Activated CD8-positive, alpha-beta memory T cell treated with anti-CD3 and anti-CD28 coated beads for 36 hours (primary cell): ENCODE results near the gene PLA2G4E. TPM values are rescaled to one million over a fixed set of nuclear protein-coding genes. Genes with fewer than 3 reads are reported as not detected.

Source experiments
- CTCF ChIA-PET: fragments of 350-600 bp; sonication (Branson Sonifier 250); formaldehyde crosslinking; loops from one replicate; lab custom pipeline; 2021; ENCODE audit warnings: antibody characterized with exemption; lab: Charles Lee
- POLR2A ChIA-PET: fragments of 350-600 bp; sonication (Branson Sonifier 250); formaldehyde crosslinking; loops from one replicate; lab custom pipeline; 2021; ENCODE audit warnings: antibody characterized with exemption; lab: Charles Lee
- total RNA-seq, 2 experiments: library from RNA; stranded (reverse); gene quantifications; one replicate each; pipeline ENCODE4 v1.2.3, GENCODE V29; 2021

PLA2G4E gene, protein sequence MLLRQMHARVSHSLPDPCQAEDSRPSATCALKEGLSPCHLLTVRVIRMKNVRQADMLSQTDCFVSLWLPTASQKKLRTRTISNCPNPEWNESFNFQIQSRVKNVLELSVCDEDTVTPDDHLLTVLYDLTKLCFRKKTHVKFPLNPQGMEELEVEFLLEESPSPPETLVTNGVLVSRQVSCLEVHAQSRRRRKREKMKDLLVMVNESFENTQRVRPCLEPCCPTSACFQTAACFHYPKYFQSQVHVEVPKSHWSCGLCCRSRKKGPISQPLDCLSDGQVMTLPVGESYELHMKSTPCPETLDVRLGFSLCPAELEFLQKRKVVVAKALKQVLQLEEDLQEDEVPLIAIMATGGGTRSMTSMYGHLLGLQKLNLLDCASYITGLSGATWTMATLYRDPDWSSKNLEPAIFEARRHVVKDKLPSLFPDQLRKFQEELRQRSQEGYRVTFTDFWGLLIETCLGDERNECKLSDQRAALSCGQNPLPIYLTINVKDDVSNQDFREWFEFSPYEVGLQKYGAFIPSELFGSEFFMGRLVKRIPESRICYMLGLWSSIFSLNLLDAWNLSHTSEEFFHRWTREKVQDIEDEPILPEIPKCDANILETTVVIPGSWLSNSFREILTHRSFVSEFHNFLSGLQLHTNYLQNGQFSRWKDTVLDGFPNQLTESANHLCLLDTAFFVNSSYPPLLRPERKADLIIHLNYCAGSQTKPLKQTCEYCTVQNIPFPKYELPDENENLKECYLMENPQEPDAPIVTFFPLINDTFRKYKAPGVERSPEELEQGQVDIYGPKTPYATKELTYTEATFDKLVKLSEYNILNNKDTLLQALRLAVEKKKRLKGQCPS
- total RNA-seq, result not detected

DNA sequence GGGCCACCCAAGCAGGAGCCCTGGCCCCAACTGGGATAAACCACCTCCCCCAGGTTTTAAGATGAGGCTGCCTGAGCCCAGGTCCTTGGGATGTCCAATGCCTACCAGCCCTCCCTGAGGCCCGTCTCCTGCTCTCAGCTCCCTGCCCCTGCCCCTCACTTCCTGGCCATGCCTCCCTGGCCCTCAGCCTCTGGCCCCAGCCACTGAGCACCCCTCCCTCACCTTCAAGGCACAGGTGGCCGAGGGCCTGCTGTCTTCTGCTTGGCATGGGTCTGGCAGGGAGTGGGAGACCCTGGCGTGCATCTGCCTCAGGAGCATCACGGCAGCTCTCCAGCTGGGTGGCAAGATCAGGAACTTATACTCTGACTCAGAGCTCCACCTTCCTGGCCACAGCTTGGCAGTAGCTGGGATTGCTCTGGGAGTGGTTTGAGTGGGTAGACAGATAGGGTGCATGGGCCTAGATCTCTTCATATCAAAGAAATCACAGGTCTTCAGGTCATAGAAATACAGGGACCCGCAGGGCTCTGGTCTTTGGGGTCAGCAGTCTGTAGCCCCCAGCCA is at the start of gene PLA2G4E:
PLA2G4E (minus strand) TSS at position 330 of the 561 bp plus-strand sequence; CDS start at position 318, 12 bp downstream.
- POLR2A ChIA-PET, result no interaction called here
- CTCF ChIA-PET, result interaction anchor here (1.1 kb wide), 1 partner anchor 31 kb away, joined by 3 read pairs; no protein-coding TSS in a partner anchor

DNA sequence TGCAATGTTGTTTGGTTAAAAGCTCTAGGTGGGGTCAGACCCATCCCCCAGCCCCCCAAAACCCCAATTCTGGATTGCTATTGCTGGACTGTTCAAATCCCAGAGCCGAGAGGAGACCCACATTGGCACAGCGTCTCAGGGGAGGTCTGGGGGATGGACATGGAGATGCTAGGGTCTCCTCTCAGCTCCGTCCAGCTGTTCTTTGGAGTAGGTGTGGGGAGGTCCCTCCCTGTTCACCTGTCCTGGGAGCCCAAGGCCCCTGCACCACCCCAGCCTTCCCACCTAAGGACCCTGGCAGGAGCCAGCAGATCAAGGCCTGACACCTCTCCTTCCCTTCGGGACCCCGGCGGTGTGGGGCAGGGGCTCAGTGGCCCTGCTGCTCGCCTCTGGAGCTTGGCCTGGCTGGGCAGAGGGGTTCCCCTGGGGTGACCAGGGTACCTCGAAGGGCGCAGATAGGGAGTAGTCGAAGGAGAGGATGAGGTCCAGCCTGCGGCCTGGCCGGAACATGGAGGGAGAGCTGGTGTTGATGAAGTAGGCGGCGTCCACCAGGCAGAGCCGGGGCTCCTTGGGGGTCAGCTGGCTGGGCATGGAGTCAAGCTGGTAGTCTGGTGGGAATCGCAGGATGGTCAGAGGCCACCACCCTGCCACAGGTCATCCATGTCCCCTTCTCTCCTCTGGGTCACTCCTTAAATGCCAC is 49.6 kb upstream of the PLA2G4E start:
- ChIA-PET CTCF (interaction anchor here (1.2 kb wide), 1 partner anchor 80 kb away, joined by 3 read pairs; no protein-coding TSS in a partner anchor), POLR2A (interaction anchor here (0.5 kb wide), 1 partner anchor 23 kb away, joined by 4 read pairs; no protein-coding TSS in a partner anchor)

- ChIA-PET CTCF (no interaction called here), POLR2A (no interaction called here)
Observed at GRCh38 chr15:42069496-42070278, 48.8 kb upstream of the PLA2G4E start.

DNA sequence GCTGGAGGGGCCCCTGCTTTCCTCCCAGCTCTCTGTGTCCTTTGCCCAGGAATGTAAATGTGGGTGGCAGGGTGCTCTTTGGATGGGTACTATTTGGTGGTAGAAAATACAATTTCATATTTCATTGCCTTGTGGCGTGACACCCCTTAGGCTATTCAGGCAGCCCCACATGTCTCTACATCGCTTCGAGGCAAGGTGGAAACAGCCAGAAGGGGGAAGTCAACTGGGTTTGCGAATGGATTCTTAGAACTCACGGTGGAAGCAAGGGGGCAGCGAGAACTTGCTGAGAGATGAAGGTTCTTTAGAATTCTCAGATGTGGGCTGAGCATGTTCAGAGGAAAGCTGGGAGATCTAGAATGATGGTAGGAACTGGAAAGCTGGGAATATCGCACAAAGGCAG is 48.2 kb upstream of the PLA2G4E start:
- CTCF ChIA-PET, result no interaction called here
- POLR2A ChIA-PET, result no interaction called here

GRCh38 chr15:42068601-42069000 is 47.8 kb upstream of the PLA2G4E start:
- CTCF ChIA-PET, result no interaction called here
- POLR2A ChIA-PET, result no interaction called here

GRCh38 chr15:42066764-42067415 is 46.0 kb upstream of the PLA2G4E start:
- CTCF ChIA-PET, result interaction anchor here (0.7 to 1.3 kb wide), 3 partner anchors 73 to 229 kb away, joined by 3 to 5 read pairs (median 3); no protein-coding TSS in a partner anchor
- POLR2A ChIA-PET, result no interaction called here

GRCh38 chr15:42065468-42065867 is 44.6 kb upstream of the PLA2G4E start:
- POLR2A ChIA-PET, result no interaction called here
- CTCF ChIA-PET, result interaction anchor here (0.7 to 1.5 kb wide), 2 partner anchors 77 to 98 kb away, joined by 3 read pairs; no protein-coding TSS in a partner anchor

GRCh38 chr15:42065033-42065432 is 44.2 kb upstream of the PLA2G4E start:
- ChIA-PET CTCF (interaction anchor here (0.7 to 1.5 kb wide), 2 partner anchors 76 to 98 kb away, joined by 3 read pairs; no protein-coding TSS in a partner anchor), POLR2A (no interaction called here)

- POLR2A ChIA-PET, result no interaction called here
- CTCF ChIA-PET, result no interaction called here
Observed at GRCh38 chr15:42064271-42064670, 43.4 kb upstream of the PLA2G4E start.

GRCh38 chr15:42063122-42063848 is 42.4 kb upstream of the PLA2G4E start:
- ChIA-PET POLR2A (no interaction called here), CTCF (interaction anchor here (1.1 to 3.7 kb wide), 2 partner anchors 9 to 74 kb away, joined by 4 to 29 read pairs; no protein-coding TSS in a partner anchor)

GRCh38 chr15:42062284-42062806 is 41.5 kb upstream of the PLA2G4E start:
- ChIA-PET POLR2A (interaction anchor here (0.6 kb wide), 1 partner anchor 125 kb away, joined by 6 read pairs; no protein-coding TSS in a partner anchor), CTCF (interaction anchor here (1.1 to 3.7 kb wide), 2 partner anchors 8 to 73 kb away, joined by 4 to 29 read pairs; no protein-coding TSS in a partner anchor)

GRCh38 chr15:42060797-42061196 is 40.0 kb upstream of the PLA2G4E start:
- ChIA-PET POLR2A (no interaction called here), CTCF (interaction anchor here (1.0 to 3.7 kb wide), 3 partner anchors 9 to 71 kb away, joined by 3 to 29 read pairs (median 3); no protein-coding TSS in a partner anchor)

DNA sequence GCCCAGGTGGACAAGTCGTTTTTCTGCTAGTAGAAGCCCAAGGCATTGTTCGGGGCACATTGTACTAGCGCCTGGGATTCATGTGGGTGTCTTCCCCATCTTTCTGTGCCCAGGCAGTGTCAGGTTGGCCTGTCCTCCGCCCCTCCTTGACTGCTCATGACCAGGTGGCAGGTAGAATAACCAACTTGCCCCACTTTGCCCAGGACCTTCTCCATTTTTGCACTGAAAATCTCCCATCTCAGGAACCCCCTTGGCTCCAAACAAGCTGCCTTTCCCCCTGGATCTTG is 39.6 kb upstream of the PLA2G4E start:
- CTCF ChIA-PET, result interaction anchor here (1.0 to 3.7 kb wide), 3 partner anchors 9 to 71 kb away, joined by 3 to 29 read pairs (median 3); no protein-coding TSS in a partner anchor
- POLR2A ChIA-PET, result no interaction called here

DNA sequence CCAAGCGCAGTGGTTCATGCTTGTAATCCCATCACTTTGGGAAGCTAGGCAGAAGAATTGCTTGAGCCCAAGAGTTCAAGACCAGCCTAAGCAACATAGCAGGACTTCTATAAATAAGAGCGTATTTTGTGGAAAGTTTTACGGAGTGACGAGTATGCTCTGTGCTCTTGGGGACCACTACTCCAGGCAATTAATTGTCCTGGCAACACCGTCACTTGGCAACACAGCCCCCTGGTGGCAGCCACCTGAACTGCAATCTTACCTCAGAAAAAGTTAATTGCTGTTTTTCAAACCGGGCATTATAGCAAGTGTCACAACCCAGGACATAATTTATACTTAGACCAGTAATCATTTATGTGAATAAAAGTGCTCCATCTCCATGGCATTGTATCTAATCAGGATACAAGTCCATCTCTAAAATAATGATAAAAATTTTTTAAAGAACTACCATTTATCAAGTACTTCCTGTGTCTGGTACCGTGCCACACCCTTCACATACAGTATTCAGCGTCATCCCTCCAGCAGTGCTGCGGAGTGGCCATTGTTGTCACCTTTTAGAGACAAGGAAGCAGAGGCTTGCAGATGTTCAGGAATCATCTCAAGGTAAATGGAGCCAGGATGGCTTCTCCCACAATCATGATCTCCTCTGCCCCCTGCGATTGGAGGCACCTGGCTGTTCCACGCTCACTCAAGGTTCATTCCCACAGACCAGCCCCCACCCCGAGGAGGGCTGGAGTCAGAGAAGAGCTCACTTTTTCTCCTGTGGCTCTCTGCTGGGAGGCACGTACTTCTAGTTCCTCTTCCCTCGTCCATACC is 39.0 kb upstream of the PLA2G4E start:
- POLR2A ChIA-PET, result no interaction called here

GRCh38 chr15:42058791-42059190 is 37.9 kb upstream of the PLA2G4E start:
- POLR2A ChIA-PET, result no interaction called here
- CTCF ChIA-PET, result interaction anchor here (1.2 to 1.6 kb wide), 2 partner anchors 62 to 70 kb away, joined by 3 to 12 read pairs; no protein-coding TSS in a partner anchor

More for the DNA sequence above, 39.0 kb upstream of the PLA2G4E start:
- CTCF ChIA-PET, result interaction anchor here (1.0 to 3.7 kb wide), 5 partner anchors 8 to 71 kb away, joined by 3 to 29 read pairs (median 3); no protein-coding TSS in a partner anchor
